ENCODE measurements around the gene PLXND1.
A peak's percentile ranks its signal among the peaks of the same experiment; 100 is the strongest.
"Not testable (repeated sequence)": the region's sequence is repeated elsewhere in the genome, so short reads cannot be mapped to it uniquely, and the experiment has no call there.

Gene PLXND1, protein sequence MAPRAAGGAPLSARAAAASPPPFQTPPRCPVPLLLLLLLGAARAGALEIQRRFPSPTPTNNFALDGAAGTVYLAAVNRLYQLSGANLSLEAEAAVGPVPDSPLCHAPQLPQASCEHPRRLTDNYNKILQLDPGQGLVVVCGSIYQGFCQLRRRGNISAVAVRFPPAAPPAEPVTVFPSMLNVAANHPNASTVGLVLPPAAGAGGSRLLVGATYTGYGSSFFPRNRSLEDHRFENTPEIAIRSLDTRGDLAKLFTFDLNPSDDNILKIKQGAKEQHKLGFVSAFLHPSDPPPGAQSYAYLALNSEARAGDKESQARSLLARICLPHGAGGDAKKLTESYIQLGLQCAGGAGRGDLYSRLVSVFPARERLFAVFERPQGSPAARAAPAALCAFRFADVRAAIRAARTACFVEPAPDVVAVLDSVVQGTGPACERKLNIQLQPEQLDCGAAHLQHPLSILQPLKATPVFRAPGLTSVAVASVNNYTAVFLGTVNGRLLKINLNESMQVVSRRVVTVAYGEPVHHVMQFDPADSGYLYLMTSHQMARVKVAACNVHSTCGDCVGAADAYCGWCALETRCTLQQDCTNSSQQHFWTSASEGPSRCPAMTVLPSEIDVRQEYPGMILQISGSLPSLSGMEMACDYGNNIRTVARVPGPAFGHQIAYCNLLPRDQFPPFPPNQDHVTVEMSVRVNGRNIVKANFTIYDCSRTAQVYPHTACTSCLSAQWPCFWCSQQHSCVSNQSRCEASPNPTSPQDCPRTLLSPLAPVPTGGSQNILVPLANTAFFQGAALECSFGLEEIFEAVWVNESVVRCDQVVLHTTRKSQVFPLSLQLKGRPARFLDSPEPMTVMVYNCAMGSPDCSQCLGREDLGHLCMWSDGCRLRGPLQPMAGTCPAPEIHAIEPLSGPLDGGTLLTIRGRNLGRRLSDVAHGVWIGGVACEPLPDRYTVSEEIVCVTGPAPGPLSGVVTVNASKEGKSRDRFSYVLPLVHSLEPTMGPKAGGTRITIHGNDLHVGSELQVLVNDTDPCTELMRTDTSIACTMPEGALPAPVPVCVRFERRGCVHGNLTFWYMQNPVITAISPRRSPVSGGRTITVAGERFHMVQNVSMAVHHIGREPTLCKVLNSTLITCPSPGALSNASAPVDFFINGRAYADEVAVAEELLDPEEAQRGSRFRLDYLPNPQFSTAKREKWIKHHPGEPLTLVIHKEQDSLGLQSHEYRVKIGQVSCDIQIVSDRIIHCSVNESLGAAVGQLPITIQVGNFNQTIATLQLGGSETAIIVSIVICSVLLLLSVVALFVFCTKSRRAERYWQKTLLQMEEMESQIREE (N-terminal part only)

DNA sequence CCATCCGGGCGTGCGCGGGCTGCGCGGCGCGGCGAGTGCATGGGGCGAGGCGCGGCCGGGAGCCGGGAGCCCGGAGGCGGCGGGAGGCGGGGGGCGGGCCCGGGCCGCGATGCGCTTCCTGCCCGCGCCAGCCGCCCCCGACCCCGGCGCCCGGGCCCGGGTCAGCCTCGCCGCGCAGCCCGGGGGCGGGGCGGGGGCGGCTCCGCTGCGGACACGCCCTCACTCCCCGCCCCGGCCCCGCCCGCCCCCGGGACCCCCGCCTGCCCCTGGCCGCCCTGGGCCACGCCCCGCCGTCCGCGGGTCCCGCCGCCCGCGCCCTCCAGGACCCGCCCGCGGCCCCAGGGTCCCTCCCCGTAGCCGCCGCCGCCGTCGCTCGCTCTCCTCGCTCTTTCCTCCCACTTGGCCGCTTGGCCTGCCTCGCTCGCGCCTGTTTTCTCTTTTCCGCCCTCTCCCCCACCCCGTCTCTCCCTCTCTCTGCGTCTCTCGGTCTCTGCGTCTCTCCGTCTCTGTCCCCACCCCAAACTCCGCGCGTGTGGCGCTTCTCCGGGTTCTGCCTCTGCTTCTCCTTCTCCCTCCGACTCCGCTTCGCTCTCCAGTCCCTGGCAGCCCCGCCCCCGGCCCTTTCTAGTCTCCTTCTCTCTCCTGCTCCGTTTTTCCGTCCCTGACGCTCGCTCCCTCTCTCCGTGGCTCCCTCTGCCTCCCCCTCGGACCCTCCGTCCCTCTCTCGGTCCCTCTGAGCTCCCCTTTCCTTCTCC is at the start of gene PLXND1:
PLXND1 (minus strand) TSS at position 41 of the 755 bp plus-strand sequence; CDS start at position 4, 37 bp downstream.
- peak; percentile 19 for DNase-seq

DNA sequence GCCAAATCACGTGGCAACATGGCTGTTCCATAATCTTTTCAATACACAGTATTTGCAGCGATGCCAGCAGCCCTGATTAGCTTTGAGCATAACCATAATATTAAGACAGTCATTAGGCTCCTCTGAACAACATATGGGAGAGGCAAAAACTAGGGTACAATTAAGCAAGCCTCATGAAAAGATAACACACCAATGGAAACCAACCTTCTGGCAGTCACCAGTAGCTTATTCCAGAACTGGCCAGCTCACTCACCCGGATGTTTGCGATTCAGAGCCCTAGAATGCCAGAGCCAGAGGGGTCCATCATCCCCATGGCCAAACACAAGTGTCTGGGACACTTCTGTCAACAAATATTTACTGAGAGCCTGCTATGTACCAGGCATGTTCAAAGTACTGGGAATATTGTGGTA is 48.8 kb upstream of the PLXND1 start:
- DNase-seq, result no peak

DNA sequence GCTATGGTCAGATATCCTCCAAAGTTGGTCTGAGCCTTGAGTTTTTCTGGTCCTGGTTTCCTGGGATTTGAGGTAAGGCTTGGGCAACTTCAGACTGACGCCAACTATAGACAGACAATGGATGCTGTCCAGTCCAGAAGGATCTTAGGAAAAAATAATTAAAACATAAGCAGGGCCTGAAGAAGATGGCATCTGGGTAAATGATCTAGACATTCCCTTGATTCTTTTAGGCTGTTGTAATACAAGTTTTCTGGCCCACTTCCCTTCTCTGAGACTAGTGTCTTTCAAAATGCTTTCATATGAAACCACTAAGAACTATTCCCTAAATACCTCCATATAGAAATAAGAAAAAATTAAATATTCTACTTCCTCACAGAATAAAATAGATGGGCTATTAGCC is 47.7 kb upstream of the PLXND1 start:
- no peak for DNase-seq

DNA sequence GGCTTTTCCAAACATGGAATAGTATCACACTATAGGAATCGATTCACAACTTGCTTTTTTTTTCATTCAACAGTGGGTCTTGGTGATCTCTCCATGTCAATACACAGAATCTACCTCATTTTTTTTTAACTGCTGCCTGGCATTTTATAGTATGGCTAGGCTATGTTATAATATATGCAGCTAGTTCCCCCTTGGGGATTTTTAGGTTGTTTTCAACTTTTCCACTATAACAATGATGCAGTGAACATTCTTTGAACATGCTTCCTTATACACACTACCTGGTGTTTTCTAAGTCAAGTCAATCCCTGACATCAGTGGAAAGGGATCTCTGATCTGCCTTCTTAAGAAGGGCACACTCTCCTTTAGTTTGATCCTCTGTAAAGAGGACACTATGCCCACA is 46.5 kb upstream of the PLXND1 start:
- DNase-seq, result no peak

- DNase-seq, result no peak
Measured at GRCh38 chr3:129651435-129652202, 45.1 kb upstream of the PLXND1 start.

GRCh38 chr3:129650256-129650872 is 43.9 kb upstream of the PLXND1 start:
- DNase-seq, result peak; percentile 60

DNA sequence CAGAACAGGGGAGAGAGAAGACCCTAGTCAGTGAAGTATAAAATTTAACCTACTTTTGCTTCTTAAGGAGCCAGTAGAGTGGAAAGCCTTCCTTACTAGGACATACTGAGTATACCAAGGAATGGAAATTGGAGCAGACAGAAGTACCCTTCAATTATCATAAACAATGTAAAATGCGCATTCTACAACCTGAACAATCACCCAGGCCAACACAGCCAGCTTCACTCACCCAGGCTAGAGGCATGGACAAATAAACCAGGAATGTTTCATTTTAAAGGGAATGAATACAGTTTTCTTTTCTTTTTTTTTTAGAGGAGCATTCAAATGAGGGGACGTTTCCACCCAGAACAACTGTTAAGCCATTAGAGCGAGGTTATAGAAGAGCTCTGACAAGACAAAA is 41.9 kb upstream of the PLXND1 start:
- no peak for DNase-seq

DNA sequence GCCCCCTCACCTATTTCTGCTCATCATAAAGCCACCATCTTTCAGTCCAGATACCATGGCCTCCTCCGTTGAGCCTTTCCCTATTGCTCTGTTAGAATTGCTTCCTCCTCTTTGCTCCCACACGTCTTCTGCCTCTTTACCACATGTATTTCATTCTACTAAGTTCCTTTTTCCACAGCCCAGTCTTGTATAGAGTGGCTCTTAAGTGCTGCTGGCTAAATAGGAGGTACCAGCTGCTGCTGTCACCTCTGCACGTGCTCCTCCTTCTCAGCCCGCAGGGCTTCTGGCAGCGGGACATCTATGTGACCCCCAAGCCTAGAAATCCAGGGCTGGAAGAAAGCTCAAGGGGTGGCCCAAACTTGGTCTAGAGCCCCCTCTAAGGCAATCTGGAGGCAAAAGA is 38.8 kb upstream of the PLXND1 start:
- no peak for DNase-seq

GRCh38 chr3:129644836-129645235 is 38.4 kb upstream of the PLXND1 start:
- no peak for DNase-seq

DNA sequence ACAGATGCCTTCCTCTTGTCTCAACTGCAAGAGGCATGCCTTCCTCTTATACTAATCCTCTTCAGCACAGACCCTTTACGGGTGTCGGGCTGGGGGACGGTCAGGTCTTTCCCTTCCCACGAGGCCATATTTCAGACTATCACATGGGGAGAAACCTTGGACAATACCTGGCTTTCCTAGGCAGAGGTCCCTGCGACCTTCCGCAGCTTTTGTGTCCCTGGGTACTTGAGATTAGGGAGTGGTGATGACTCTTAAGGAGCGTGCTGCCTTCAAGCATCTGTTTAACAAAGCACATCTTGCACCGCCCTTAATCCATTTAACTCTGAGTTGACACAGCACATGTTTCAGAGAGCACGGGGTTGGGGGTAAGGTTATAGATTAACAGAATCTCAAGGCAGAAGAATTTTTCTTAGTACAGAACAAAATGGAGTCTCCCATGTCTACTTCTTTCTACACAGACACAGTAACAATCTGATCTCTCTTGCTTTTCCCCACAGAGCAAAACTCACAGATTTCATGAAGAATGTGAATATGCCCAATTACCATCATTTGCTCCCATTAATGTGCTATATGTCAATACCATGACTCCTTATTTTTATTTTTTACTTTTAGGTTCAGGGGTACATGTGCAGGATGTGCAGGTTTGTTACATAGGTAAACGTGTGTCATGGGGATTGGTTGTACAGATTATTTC is 35.2 kb upstream of the PLXND1 start:
- not testable (repeated sequence) for DNase-seq

DNA sequence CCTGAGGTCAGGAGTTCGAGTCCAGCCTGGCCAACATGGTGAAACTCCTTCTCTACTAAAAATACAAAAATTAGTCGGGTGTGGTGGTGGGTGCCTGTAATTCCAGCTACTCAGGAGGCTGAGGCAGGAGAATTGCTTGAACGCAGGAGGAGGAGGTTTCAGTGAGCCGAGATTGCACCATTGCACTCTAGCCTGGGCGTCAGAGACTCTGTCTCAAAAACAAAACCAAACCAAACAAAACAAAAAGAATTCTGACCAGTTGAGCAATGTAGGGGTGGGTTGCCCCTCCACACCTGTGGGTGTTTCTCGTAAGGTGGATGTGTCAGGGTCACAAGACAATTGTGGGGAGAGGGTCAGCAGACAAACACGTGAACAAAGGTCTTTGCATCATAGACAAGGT is 34.5 kb upstream of the PLXND1 start:
- DNase-seq, result not testable (repeated sequence)

- DNase-seq, result no peak
Measured at GRCh38 chr3:129638481-129638880, 32.0 kb upstream of the PLXND1 start.

DNA sequence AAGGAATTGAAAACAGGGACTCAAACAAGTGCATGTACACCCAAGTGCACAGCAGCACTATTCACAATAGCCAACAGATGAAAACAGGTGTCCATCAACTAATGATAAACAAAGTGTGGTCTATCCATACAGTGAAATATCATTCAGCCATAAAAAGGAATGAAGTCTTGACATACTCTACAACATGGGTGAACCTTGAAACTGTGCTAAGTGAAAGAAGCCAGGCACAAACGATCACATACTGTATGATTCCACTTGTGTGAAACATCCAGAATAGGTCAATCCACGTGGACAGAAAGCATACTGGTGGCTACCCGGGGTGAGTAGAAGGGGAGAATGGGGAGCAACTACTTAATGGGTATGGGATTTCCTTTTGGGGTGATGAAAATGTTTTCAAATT is 29.6 kb upstream of the PLXND1 start:
- no peak for DNase-seq

GRCh38 chr3:129635656-129636055 is 29.2 kb upstream of the PLXND1 start:
- no peak for DNase-seq

DNA sequence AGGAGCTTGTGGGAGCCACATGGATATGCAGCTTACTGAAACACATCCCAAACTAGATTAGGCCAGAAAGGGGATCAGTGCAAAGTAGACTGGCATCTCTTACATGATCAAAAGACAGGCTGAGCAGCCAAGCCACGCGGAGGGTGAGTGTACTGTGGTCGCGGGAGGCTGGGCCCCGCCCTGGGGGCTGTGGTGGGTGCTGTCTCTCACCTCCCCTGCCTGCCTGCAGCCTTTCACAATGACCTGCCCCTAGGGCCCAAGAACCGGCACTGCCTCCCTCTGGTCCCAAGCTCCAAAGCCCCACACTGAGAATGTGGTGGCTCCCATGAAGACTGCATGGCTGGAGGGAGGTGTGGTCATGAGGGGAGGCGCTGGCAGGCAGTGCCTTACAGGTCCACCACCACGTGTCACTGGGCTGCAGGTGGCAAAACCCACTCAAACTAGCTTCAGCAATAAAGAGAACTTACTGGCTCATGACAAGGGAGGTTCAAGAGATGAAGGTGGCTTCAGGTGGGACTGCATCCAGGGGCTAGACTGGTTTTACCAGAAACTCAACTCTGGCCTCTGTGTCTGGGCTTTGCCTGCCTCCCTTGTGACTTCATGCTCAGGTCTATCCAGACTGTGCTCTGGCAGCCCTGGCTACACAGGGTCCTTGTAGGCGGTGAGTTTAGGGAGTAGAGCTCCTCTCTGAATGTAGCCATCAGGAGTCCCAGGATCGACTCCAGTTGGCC is 27.4 kb upstream of the PLXND1 start:
- DNase-seq, result no peak

GRCh38 chr3:129632977-129633376 is 26.5 kb upstream of the PLXND1 start:
- no peak for DNase-seq

GRCh38 chr3:129632556-129632955 is 26.1 kb upstream of the PLXND1 start:
- DNase-seq, result no peak

- DNase-seq, result no peak
Measured at GRCh38 chr3:129632056-129632455, 25.6 kb upstream of the PLXND1 start.

GRCh38 chr3:129629011-129629410 is 22.5 kb upstream of the PLXND1 start:
- no peak for DNase-seq

- no peak for DNase-seq
Measured at GRCh38 chr3:129628169-129628522, 21.7 kb upstream of the PLXND1 start.
